ENCODE results near the gene ZNF772. TPM values are rescaled to one million over a fixed set of nuclear protein-coding genes. Genes with fewer than 3 reads are reported as not detected.
"Not testable (repeated sequence)": the region's sequence is repeated elsewhere in the genome, so short reads cannot be mapped to it uniquely, and the experiment has no call there.

ZNF772 gene
- total and polyA plus RNA-seq, 3 experiments from 2014 or later = 0.92 to 7.3 (median 6.3) TPM

DNA sequence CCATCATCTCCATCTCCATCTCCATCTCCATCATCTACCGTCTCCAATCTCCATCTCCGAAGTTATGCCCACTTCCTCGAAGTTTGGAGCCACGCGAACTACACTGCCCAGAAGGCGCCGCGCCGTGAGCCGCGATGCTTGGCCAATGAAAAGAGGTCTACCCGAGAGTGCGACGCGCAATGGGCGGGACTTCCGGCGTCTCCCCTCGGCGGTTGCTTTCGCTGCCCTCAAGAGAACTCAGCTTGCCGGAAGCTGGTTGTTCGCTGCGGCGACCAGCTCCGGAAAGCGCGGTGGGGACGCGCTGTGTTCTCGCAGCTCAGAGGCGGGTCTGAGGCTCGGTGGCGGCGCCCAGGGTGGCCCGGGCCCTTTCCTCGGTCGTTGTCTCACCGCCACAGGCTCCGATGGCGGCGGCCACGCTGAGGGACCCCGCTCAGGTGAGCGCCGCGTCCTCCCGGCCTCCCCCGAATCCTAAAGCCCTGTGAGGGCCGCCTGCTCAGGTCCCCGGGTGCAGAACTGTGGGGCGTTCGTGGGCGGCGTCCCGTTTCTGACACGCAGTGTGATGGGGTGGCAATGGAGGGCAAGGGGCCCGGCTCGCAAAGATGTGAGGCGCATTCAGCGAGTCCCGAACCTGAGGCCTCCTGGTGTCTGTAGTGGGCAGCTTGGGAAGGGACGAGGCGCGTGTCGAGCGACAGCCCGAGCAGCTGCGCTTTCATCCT, 22.5 kb upstream of the ZNF772 start, which contains the start of gene ZNF773:
Gene ZNF773 (plus strand): TSS at position 259 of the 716 bp plus-strand sequence. CDS start 143 bp downstream, at position 402.
- Mint-ChIP-seq H3K36me3 (peaks cover 35 to 63% (median 49%) of the 10 kb centered on the region in 3 donors), H3K4me3 (peak within 1 kb of the TSS; percentile 51 to 93 (median 73)), H3K9me3 (peaks cover 18 to 80% (median 61%) of the 10 kb centered on the region in 5 donors), H3K4me1 (peaks cover 29 to 36% (median 34%) of the 10 kb centered on the region in 3 donors), H3K27ac (peak within 1 kb of the TSS; percentile 84 to 97 (median 91))
- Histone ChIP-seq H3K4me1 (ENCODE audit: insufficient read depth, low read length) (peaks cover 11% of the 10 kb centered on the region), H3K36me3 (ENCODE audit: insufficient read depth, low read length) (peaks cover 13% of the 10 kb centered on the region), H3K9me3 (ENCODE audit: low read length) (peaks cover 17% of the 10 kb centered on the region), H3K4me3 (ENCODE audit: low read length) (peak within 1 kb of the TSS; percentile 40), H3K27ac (ENCODE audit: low read depth, low read length) (peak within 1 kb of the TSS; percentile 48)
- DNase-seq = peak; percentile 91 to 98 (median 93)
- H3K27me3 Mint-ChIP-seq; H3K27me3 ChIP-seq (ENCODE audit: insufficient read depth, low read length, poor library complexity, severe bottlenecking); CTCF ChIA-PET: not testable (repeated sequence)
- POLR2A ChIA-PET = interaction anchor here (0.7 to 1.0 kb wide), 2 partner anchors 12 to 23 kb away, joined by 3 to 5 read pairs; partner anchors contain the start of genes ZNF419 and ZNF772

GRCh38 chr19:57499332-57499679, 21.9 kb upstream of the ZNF772 start:
- DNase-seq; H3K27me3 Mint-ChIP-seq; H3K4me3 ChIP-seq (ENCODE audit: low read length); H3K27me3 ChIP-seq (ENCODE audit: insufficient read depth, low read length, poor library complexity, severe bottlenecking); H3K27ac ChIP-seq (ENCODE audit: low read depth, low read length); CTCF ChIA-PET: not testable (repeated sequence)
- POLR2A ChIA-PET = interaction anchor here (0.7 to 1.0 kb wide), 2 partner anchors 12 to 22 kb away, joined by 3 to 5 read pairs; partner anchors contain the start of genes ZNF419 and ZNF772
- Mint-ChIP-seq H3K27ac (peak overlapping the region; percentile 34 to 97 (median 84)), H3K4me1 (peaks cover 29 to 35% (median 34%) of the 10 kb centered on the region in 3 donors), H3K36me3 (peaks cover 37 to 63% (median 49%) of the 10 kb centered on the region in 3 donors), H3K4me3 (peak overlapping the region; percentile 51 to 93 (median 73)), H3K9me3 (peaks cover 24 to 80% (median 64%) of the 10 kb centered on the region in 5 donors)
- Histone ChIP-seq H3K4me1 (ENCODE audit: insufficient read depth, low read length) (peaks cover 11% of the 10 kb centered on the region), H3K9me3 (ENCODE audit: low read length) (peaks cover 16% of the 10 kb centered on the region), H3K36me3 (ENCODE audit: insufficient read depth, low read length) (peaks cover 11% of the 10 kb centered on the region)

GRCh38 chr19:57488299-57488644, 10.9 kb upstream of the ZNF772 start:
- CTCF ChIA-PET; H3K9me3 ChIP-seq (ENCODE audit: low read length); DNase-seq; H3K27me3 ChIP-seq (ENCODE audit: insufficient read depth, low read length, poor library complexity, severe bottlenecking); H3K4me1 ChIP-seq (ENCODE audit: insufficient read depth, low read length); POLR2A ChIA-PET; H3K27ac ChIP-seq (ENCODE audit: low read depth, low read length): not testable (repeated sequence)
- Histone ChIP-seq H3K36me3 (ENCODE audit: insufficient read depth, low read length) (peaks cover 21% of the 10 kb centered on the region), H3K4me3 (ENCODE audit: low read length) (peak overlapping the region; percentile 4)
- Mint-ChIP-seq H3K4me1 (peaks cover 20 to 23% (median 22%) of the 10 kb centered on the region in 3 donors), H3K9me3 (peaks cover 15 to 44% (median 30%) of the 10 kb centered on the region in 5 donors), H3K4me3 (peak overlapping the region; percentile 46 to 92 (median 73)), H3K36me3 (peaks cover 26 to 63% (median 46%) of the 10 kb centered on the region in 3 donors), H3K27me3 (peaks cover 7 to 13% of the 10 kb centered on the region in 2 donors), H3K27ac (peak overlapping the region in 6 of 8 donors; percentile 6 to 81 (median 56))

DNA sequence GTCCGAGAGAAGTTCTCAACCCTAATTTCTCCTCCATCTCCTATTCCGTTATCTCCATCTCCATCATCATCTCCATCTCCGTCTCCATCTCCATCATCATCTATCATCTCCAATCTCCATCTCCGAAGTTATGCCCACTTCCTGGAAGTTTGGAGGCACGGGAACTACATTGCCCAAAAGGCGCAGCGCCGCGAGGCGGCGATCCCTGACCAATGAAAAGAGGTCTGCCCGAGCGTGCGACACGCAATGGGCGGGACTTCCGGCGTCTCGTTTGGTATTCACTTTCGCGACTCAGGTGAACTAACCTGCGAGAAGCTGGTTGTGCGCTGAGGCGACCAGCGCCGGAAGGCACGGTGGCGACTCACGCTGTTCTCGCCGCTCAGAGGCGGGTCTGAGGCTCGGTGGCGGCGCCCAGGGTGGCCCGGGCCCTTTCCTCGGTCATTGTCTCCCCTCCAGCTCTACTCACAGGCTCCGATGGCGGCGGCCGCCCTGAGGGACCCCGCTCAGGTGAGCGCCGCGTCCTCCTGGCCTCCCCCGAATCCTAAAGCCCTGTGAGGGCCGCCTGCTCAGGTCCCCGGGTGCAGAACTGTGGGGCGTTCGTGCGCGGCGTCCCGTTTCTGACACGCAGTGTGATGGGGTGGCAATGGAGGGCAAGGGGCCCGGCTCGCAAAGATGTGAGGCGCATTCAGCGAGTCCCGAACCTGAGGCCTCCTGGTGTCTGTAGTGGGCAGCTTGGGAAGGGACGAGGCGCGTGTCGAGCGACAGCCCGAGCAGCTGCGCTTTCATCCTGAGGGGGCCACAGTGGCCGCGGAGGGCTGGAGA, 10.3 kb upstream of the ZNF772 start, which contains the start of gene ZNF419:
Gene ZNF419 (plus strand): TSS at position 274 of the 822 bp plus-strand sequence. CDS start 201 bp downstream, at position 475.
- H3K4me3 Mint-ChIP-seq = peak within 1 kb of the TSS; percentile 59 to 92 (median 73)
- POLR2A ChIA-PET = interaction anchor here (1.0 kb wide), 2 partner anchors 10 to 12 kb away, joined by 3 to 5 read pairs; partner anchors contain the start of genes ZNF772 and ZNF773
- H3K27ac Mint-ChIP-seq = peak within 1 kb of the TSS; percentile 57 to 96 (median 84)

DNA sequence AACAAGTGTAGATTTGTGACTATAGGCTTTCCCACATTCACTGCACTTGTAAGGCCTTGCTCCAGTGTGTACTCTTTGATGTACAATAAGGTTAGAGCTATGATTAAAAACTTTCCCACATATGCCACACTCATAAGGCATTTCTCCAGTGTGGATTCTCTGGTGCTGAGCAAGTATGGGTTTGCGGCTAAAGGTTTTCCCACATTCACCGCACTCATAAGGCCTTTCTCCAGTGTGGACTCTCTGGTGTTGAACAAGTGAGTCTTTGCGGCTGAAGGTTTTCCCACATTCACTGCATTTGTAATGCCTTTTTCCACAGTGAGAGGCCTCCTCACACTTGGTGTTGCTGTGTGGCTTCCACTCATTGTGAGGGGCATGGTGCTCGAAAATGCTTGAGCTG, 3.7 kb downstream of the ZNF772 start:
- no peak for DNase-seq
- H3K27me3 Mint-ChIP-seq = no peaks in the 10 kb centered on the region
- Histone ChIP-seq H3K27ac (ENCODE audit: low read depth, low read length) (no peak overlapping the region), H3K4me1 (ENCODE audit: insufficient read depth, low read length) (peaks cover 8% of the 10 kb centered on the region), H3K9me3 (ENCODE audit: low read length) (peaks cover 72% of the 10 kb centered on the region), H3K4me3 (ENCODE audit: low read length) (peak overlapping the region; percentile 32), H3K36me3 (ENCODE audit: insufficient read depth, low read length) (peaks cover 25% of the 10 kb centered on the region), H3K27me3 (ENCODE audit: insufficient read depth, low read length, poor library complexity, severe bottlenecking) (no peaks in the 10 kb centered on the region)
- peaks cover 11 to 25% (median 23%) of the 10 kb centered on the region in 3 donors for H3K4me1 Mint-ChIP-seq
- H3K4me3 Mint-ChIP-seq = no peak overlapping the region
- H3K9me3 Mint-ChIP-seq = peaks cover 68 to 97% (median 93%) of the 10 kb centered on the region in 5 donors
- POLR2A ChIA-PET = no interaction called here
- CTCF ChIA-PET = no interaction called here
- peaks cover 24 to 87% (median 80%) of the 10 kb centered on the region in 3 donors for H3K36me3 Mint-ChIP-seq
- H3K27ac Mint-ChIP-seq = no peak overlapping the region

More for the DNA sequence above, 10.3 kb upstream of the ZNF772 start, which contains the start of gene ZNF419:
- H3K9me3 ChIP-seq (ENCODE audit: low read length); CTCF ChIA-PET; H3K27me3 ChIP-seq (ENCODE audit: insufficient read depth, low read length, poor library complexity, severe bottlenecking); H3K4me1 ChIP-seq (ENCODE audit: insufficient read depth, low read length): not testable (repeated sequence)
- peaks cover 15% of the 10 kb centered on the region for H3K36me3 ChIP-seq (ENCODE audit: insufficient read depth, low read length)
- peak within 1 kb of the TSS; percentile 69 for H3K27ac ChIP-seq (ENCODE audit: low read depth, low read length)
- peak within 1 kb of the TSS; percentile 72 for H3K4me3 ChIP-seq (ENCODE audit: low read length)
- H3K36me3 Mint-ChIP-seq = peaks cover 22 to 57% (median 40%) of the 10 kb centered on the region in 3 donors
- peaks cover 13 to 39% (median 27%) of the 10 kb centered on the region in 5 donors for H3K9me3 Mint-ChIP-seq
- H3K27me3 Mint-ChIP-seq = peaks cover 7 to 13% of the 10 kb centered on the region in 2 donors
- DNase-seq = peak; percentile 85 to 96 (median 89)
- peaks cover 20 to 23% (median 22%) of the 10 kb centered on the region in 3 donors for H3K4me1 Mint-ChIP-seq

GRCh38 chr19:57466489-57466888, 10.9 kb downstream of the ZNF772 start:
- no peak for DNase-seq
- ChIA-PET CTCF (no interaction called here), POLR2A (no interaction called here)
- H3K4me3 Mint-ChIP-seq = no peak overlapping the region
- Histone ChIP-seq H3K4me3 (ENCODE audit: low read length) (no peak overlapping the region), H3K4me1 (ENCODE audit: insufficient read depth, low read length) (no peaks in the 10 kb centered on the region), H3K27me3 (ENCODE audit: insufficient read depth, low read length, poor library complexity, severe bottlenecking) (no peaks in the 10 kb centered on the region), H3K27ac (ENCODE audit: low read depth, low read length) (no peak overlapping the region), H3K9me3 (ENCODE audit: low read length) (peaks cover 29% of the 10 kb centered on the region), H3K36me3 (ENCODE audit: insufficient read depth, low read length) (no peaks in the 10 kb centered on the region)
- H3K36me3 Mint-ChIP-seq = peaks cover 5 to 48% (median 31%) of the 10 kb centered on the region in 3 donors
- no peak overlapping the region for H3K27ac Mint-ChIP-seq
- no peaks in the 10 kb centered on the region for H3K4me1 Mint-ChIP-seq
- peaks cover 46 to 77% (median 65%) of the 10 kb centered on the region in 5 donors for H3K9me3 Mint-ChIP-seq
- no peaks in the 10 kb centered on the region for H3K27me3 Mint-ChIP-seq

DNA sequence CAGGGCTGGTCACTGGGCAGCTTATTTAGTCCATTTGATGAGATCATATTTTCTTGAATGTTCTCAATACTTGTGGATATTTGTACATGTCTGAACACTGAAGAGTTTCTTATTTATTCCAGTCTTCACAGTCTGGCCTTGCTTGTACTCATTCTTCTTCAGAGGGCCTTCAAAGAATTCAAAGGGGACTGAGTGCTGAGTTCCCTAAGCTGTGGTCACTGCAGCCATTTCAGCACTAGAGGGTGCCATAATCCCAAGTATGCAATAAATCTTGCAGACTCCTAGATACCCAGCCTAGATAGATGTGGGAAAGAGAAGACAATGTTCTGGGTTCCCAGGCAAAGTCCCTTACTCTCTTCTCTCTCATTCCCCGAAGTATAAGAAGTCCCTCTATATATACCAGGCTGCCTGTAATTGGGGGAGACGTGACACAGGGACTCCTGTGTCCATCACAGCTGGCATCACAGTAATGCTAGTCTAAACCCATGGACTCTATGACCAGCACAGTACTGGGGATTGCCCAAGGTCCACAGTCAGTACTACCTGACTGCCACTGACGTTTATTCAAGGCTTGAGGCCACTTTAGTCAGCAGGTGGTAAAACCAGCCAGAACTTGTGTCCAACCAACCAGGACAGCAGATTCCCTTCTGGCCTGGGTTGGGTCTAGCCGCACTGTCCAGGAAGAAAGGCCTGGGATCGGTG, 11.5 kb downstream of the ZNF772 start:
- Mint-ChIP-seq H3K9me3 (peaks cover 39 to 77% (median 62%) of the 10 kb centered on the region in 5 donors), H3K27ac (no peak overlapping the region), H3K36me3 (peaks cover 5 to 48% (median 26%) of the 10 kb centered on the region in 3 donors), H3K27me3 (no peaks in the 10 kb centered on the region), H3K4me1 (no peaks in the 10 kb centered on the region), H3K4me3 (no peak overlapping the region)
- Histone ChIP-seq H3K36me3 (ENCODE audit: insufficient read depth, low read length) (no peaks in the 10 kb centered on the region), H3K9me3 (ENCODE audit: low read length) (peaks cover 24% of the 10 kb centered on the region), H3K27me3 (ENCODE audit: insufficient read depth, low read length, poor library complexity, severe bottlenecking) (no peaks in the 10 kb centered on the region), H3K4me3 (ENCODE audit: low read length) (no peak overlapping the region), H3K4me1 (ENCODE audit: insufficient read depth, low read length) (no peaks in the 10 kb centered on the region), H3K27ac (ENCODE audit: low read depth, low read length) (no peak overlapping the region)
- POLR2A ChIA-PET = interaction anchor here (0.7 kb wide), 1 partner anchor 82 kb away, joined by 10 read pairs; no protein-coding TSS in a partner anchor
- CTCF ChIA-PET = no interaction called here
- DNase-seq = peak in 1 of 5 donors; percentile 14
